Aorta (tissue), 5 donors: ENCODE results near the gene ATP2B2. TPM values are rescaled to one million over a fixed set of nuclear protein-coding genes. Genes with fewer than 3 reads are reported as not detected.

ENCODE experiments used
- ATAC-seq: fragments of 200-7000 bp; cut with Tn5 transposase; one replicate; pipeline ENCODE4 v1.9.1; 2022; ENCODE audit warnings: moderate library complexity; ENCODE audit not compliant: low FRiP score
- DNase-seq, 2 donors: peaks; one replicate each; pipeline ENCODE4 v3.0.0-alpha.2; 2020
- H3K27ac ChIP-seq, 2 donors: one replicate each; pipeline ENCODE4 v1.5.1; 2013; ENCODE audit warnings: low read length in 2 of 2, mild to moderate bottlenecking in 2 of 2, moderate library complexity in 2 of 2, control low read depth in 1 of 2, inconsistent platforms in 1 of 2, low read depth in 1 of 2
- H3K27me3 ChIP-seq, 2 donors: one replicate each; pipeline ENCODE4 v1.6.1; 2013; ENCODE audit warnings: control low read depth in 1 of 2, low read length in 1 of 2, mild to moderate bottlenecking in 1 of 2, moderate library complexity in 1 of 2; ENCODE audit not compliant: insufficient read depth in 2 of 2, control insufficient read depth in 1 of 2
- H3K36me3 ChIP-seq, 2 donors: one replicate each; pipeline ENCODE4 v1.6.1; 2013; ENCODE audit warnings: control low read depth in 1 of 2, low read length in 1 of 2, mild to moderate bottlenecking in 1 of 2; ENCODE audit not compliant: insufficient read depth in 2 of 2, control insufficient read depth in 1 of 2
- H3K4me1 ChIP-seq, 2 donors: one replicate each; pipeline ENCODE4 v1.6.1; 2013; ENCODE audit warnings: low read length in 2 of 2, control low read depth in 1 of 2, mild to moderate bottlenecking in 1 of 2, moderate library complexity in 1 of 2; ENCODE audit not compliant: insufficient read depth in 2 of 2, control insufficient read depth in 1 of 2
- H3K4me3 ChIP-seq, 2 donors: one replicate each; pipeline ENCODE4 v1.5.1; 2013; ENCODE audit warnings: low read length in 2 of 2, control low read depth in 1 of 2, mild to moderate bottlenecking in 1 of 2
- H3K9me3 ChIP-seq: one replicate; pipeline ENCODE4 v1.6.1; 2013; ENCODE audit warnings: mild to moderate bottlenecking, low read length; ENCODE audit not compliant: control insufficient read depth
- WGBS, 2 donors: extraction: QIAGEN DNeasy Blood & Tissue Kit; methylation state at CpG; one replicate each; pipeline ENCODE4 v1.1.7; 2013; 5-methylcytosine and 5-hydroxymethylcytosine counted together
- intact Hi-C, 2 donors: fragments of 100-400 bp; cut with DNase I; formaldehyde crosslinking; loops; one replicate each; pipeline versions ENCODE4 v1.14.2 to v1.15.0; 2022
- polyA plus RNA-seq, 2 donors: library from polyadenylated mRNA; stranded (reverse); fragments of 200-250 nt; gene quantifications; one replicate each; pipeline ENCODE4 v1.2.3, GENCODE V29; 2013
- total RNA-seq, 2 donors: library from RNA; stranded (reverse); fragmentation: NEBNext Ultra II Directional; extraction: Animal tissue kit (Norgen Biotek cat#: 25700); gene quantifications; one replicate each; pipeline ENCODE4 v1.2.1, GENCODE V29; 2021
- donor health status: healthy with polysubstance abuse.
- donor health status: Bipolar disorder and iron deficiency.
- donor health status: DM: no; HTN: no; CAD: no.
- donor health status: DM: no; HTN: no; CAD: no.
- donor health status: DM: yes; HTN: yes; CAD: no.

ATP2B2 gene
- total and polyA plus RNA-seq, 4 donors, result 0.29 to 0.30 TPM; not detected in 2

- no peak for ATAC-seq
- intact Hi-C loops, result no loop called here
- H3K27ac ChIP-seq, result no peak overlapping the region
Observed at GRCh38 chr3:10467904-10468612, 37.3 kb downstream of the ATP2B2 start.

GRCh38 chr3:10467204-10467603 is 38.2 kb downstream of the ATP2B2 start:
- intact Hi-C loops, result no loop called here
- WGBS, 2 donors, result 84 to 85% methylated on average over 5 of the region's 5 CpGs
- no peaks in the 10 kb centered on the region for H3K36me3 ChIP-seq
- H3K4me3 ChIP-seq, result no peak overlapping the region
- no peak overlapping the region for H3K27ac ChIP-seq
- H3K27me3 ChIP-seq, result no peaks in the 10 kb centered on the region
- H3K4me1 ChIP-seq, result no peaks in the 10 kb centered on the region
- DNase-seq (no peak), ATAC-seq (no peak)
- no peaks in the 10 kb centered on the region for H3K9me3 ChIP-seq

More at GRCh38 chr3:10467904-10468612, 37.3 kb downstream of the ATP2B2 start:
- H3K27me3 ChIP-seq, result no peaks in the 10 kb centered on the region
- H3K9me3 ChIP-seq, result no peaks in the 10 kb centered on the region
- no peaks in the 10 kb centered on the region for H3K36me3 ChIP-seq
- WGBS, 2 donors, result 57 to 58% methylated on average over 11 of the region's 11 CpGs
- no peak for DNase-seq
- H3K4me3 ChIP-seq, result no peak overlapping the region
- H3K4me1 ChIP-seq, result no peaks in the 10 kb centered on the region

- Histone ChIP-seq H3K27me3 (no peaks in the 10 kb centered on the region), H3K27ac (no peak overlapping the region), H3K36me3 (no peaks in the 10 kb centered on the region), H3K4me1 (no peaks in the 10 kb centered on the region), H3K4me3 (no peak overlapping the region), H3K9me3 (no peaks in the 10 kb centered on the region)
- DNase-seq (no peak), ATAC-seq (no peak)
- intact Hi-C loops, result no loop called here
- WGBS, 2 donors, result 70 to 71% methylated on average over 5 of the region's 5 CpGs
Observed at GRCh38 chr3:10466186-10466585, 39.2 kb downstream of the ATP2B2 start.

GRCh38 chr3:10465161-10465560 is 40.2 kb downstream of the ATP2B2 start:
- Histone ChIP-seq H3K27me3 (no peaks in the 10 kb centered on the region), H3K4me3 (no peak overlapping the region), H3K9me3 (no peaks in the 10 kb centered on the region), H3K4me1 (no peaks in the 10 kb centered on the region), H3K36me3 (no peaks in the 10 kb centered on the region), H3K27ac (no peak overlapping the region)
- 45 to 47% methylated on average over 1 of the region's 1 CpG for WGBS, 2 donors
- intact Hi-C loops, result no loop called here
- no peak for ATAC-seq
- no peak for DNase-seq

DNA sequence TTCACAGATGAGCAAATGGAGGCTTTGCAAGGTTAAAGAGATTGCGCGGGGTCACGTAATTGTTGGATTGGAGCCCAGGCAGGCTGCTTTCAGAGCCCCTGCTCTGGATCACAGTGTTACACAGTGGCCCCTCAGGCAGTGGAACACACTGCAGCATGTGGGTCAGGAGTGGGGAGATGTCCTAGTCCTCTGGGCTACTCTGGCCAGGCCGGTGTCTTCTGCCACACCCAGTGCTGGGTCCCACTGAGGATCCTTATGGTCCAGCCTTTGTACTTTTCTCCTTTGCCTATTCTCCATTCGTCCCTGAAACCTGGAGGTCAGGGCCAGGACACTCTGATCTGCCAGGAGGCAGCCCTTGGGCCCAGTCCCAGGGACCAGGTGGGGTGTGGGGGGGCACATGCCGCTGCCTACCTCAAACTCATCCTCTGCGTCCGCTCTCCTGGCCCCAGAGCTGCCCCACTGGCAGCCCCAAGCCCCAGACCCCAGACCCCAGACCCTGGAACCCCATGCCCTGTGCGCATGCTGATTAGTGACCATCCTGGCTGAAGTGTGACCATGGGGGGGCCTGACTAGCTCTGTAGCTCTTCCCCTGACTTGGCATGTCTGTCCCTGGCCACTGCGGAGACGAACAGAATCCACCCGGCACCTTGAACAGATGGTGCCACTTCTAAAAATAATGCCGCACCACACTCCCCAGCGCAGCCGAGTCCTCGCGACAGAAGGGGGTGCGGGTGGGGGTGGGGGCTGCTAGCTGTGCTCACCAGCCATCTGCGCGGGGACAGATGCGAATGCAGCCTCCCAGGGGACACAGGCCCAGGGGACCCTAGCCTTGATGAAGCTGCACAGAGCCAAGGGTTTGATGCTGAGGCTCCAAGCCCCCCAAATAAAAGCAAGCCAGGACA is 41.6 kb downstream of the ATP2B2 start:
- Histone ChIP-seq H3K36me3 (no peaks in the 10 kb centered on the region), H3K27me3 (no peaks in the 10 kb centered on the region), H3K4me3 (no peak overlapping the region), H3K4me1 (no peaks in the 10 kb centered on the region), H3K9me3 (no peaks in the 10 kb centered on the region), H3K27ac (no peak overlapping the region)
- WGBS, 2 donors, result 78 to 79% methylated on average over 21 of the region's 21 CpGs
- intact Hi-C loops, result no loop called here
- DNase-seq (no peak), ATAC-seq (no peak)

GRCh38 chr3:10462641-10463532 is 42.5 kb downstream of the ATP2B2 start:
- DNase-seq (no peak), ATAC-seq (no peak)
- Histone ChIP-seq H3K4me1 (no peaks in the 10 kb centered on the region), H3K36me3 (no peaks in the 10 kb centered on the region), H3K4me3 (no peak overlapping the region), H3K27me3 (no peaks in the 10 kb centered on the region), H3K9me3 (no peaks in the 10 kb centered on the region), H3K27ac (no peak overlapping the region)
- intact Hi-C loops, result no loop called here
- WGBS, 2 donors, result 68 to 70% methylated on average over 10 of the region's 10 CpGs

DNA sequence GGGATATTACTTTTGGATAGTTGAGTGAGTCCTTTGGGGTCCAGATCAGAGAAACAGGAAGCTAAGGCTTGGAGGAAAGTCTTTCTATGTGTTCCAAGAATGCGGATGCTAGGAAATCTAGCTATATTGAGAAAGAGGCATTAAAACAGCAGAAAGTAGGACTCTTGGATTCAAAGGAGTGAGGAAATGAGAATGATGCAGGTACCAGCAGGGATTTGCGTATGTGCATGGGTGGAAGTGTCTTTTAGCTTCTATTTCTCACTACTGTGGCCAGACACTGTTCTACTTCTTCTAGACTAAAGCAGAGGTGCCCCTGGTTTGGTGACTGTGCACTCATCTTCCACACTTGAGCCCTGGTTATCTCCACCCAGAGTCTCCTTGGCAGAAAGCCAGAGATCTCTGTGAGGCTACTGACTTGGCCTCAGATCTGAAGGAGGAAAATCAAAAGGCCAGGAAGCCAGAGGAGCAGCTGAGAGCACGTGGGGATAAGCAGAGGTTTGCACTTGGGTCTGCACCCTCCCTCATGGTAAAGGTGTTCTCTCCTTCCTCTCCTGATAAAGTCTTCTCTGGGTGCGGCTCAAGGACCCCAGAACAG is 44.3 kb downstream of the ATP2B2 start:
- Histone ChIP-seq H3K9me3 (peaks cover 2% of the 10 kb centered on the region), H3K4me1 (no peaks in the 10 kb centered on the region), H3K36me3 (no peaks in the 10 kb centered on the region), H3K27me3 (no peaks in the 10 kb centered on the region), H3K4me3 (no peak overlapping the region), H3K27ac (no peak overlapping the region)
- intact Hi-C loops, result no loop called here
- ATAC-seq (no peak), DNase-seq (no peak)
- WGBS, 2 donors, result 58 to 66% methylated on average over 4 of the region's 4 CpGs
